ENCODE data around the gene PSTPIP2. TPM values are rescaled to one million over a fixed set of nuclear protein-coding genes. Genes with fewer than 3 reads are reported as not detected.

The PSTPIP2 gene
- polyA plus RNA-seq, 2 of the 4 experiments (the other 2 are of a cell fraction), result 0.10 to 0.19 TPM

GRCh38 chr18:46035696-46036680, 36.1 kb downstream of the PSTPIP2 start (continued):
- TF ChIP-seq PHF8 (IDR thresholded peaks at IDR 0.05; ENCODE audit: borderline replicate concordance, low read depth) (no peak), HES2 (IDR thresholded peaks at IDR 0.05) (no peak), GATA3 (IDR thresholded peaks at IDR 0.05; ENCODE audit: borderline replicate concordance) (no peak), ZFP36 (IDR thresholded peaks at IDR 0.05; ENCODE audit: borderline replicate concordance, partially characterized antibody) (no peak), ATOH8 (CRISPR knock-in tag; IDR thresholded peaks at IDR 0.05; ENCODE audit: low read depth) (no peak), NR3C1 (IDR thresholded peaks at IDR 0.05) (no peak), NPAS2 (CRISPR knock-in tag; IDR thresholded peaks at IDR 0.05; ENCODE audit: borderline replicate concordance) (no peak)

- H3K9me3 ChIP-seq, result no peaks in the 10 kb centered on the region
- TF ChIP-seq POLR2A (IDR thresholded peaks at IDR 0.05; ENCODE audit: low read length), result no peak
- TF ChIP-seq REST (IDR thresholded peaks at IDR 0.05), result no peak
- TF ChIP-seq E2F6 (IDR thresholded peaks at IDR 0.05; ENCODE audit: borderline replicate concordance, low read depth), result no peak
- TF ChIP-seq MYC (IDR thresholded peaks at IDR 0.05; ENCODE audit: borderline replicate concordance, low read length), result no peak
- no peak for TF ChIP-seq FOSL2 (IDR thresholded peaks at IDR 0.05)
- TF ChIP-seq FOSL2 (CRISPR knock-in tag; IDR thresholded peaks at IDR 0.05), result no peak
- no peak overlapping the region for H3K4me3 ChIP-seq
- no peak for FAIRE-seq
- ChIA-PET CTCF (no interaction called here), POLR2A (no interaction called here)
- no peak overlapping the region for H3K4me2 ChIP-seq
- DNase-seq (ENCODE audit: low read depth in 1 of 2, low spot score in 1 of 2), result no peak
- no peaks in the 10 kb centered on the region for H3K4me1 ChIP-seq
- WGBS (ENCODE audit: missing lambda C conversion rate), result 16% methylated on average over 1 of the region's 1 CpG
- H3K27ac ChIP-seq, result no peak overlapping the region
- no peak for ATAC-seq
These were observed 37.8 kb downstream of the PSTPIP2 start for GRCh38 chr18:46034230-46034629.

- Histone ChIP-seq H3K4me3 (no peak overlapping the region), H3K4me2 (no peak overlapping the region), H3K27ac (no peak overlapping the region), H3K4me1 (no peaks in the 10 kb centered on the region), H3K9me3 (no peaks in the 10 kb centered on the region)
- POLR2A ChIA-PET, result no interaction called here
- no peak for ATAC-seq
- CTCF ChIA-PET, result no interaction called here
- DNase-seq (ENCODE audit: low read depth in 1 of 2, low spot score in 1 of 2), result no peak
- TF ChIP-seq HMGXB4 (CRISPR knock-in tag; IDR thresholded peaks at IDR 0.05; ENCODE audit: borderline replicate concordance) (no peak), CHD2 (IDR thresholded peaks at IDR 0.05; ENCODE audit: low read length, partially characterized antibody) (no peak), FOXS1 (CRISPR knock-in tag; IDR thresholded peaks at IDR 0.05) (no peak), NFE2L2 (conservative IDR thresholded peaks at IDR 0.05; ENCODE audit: low read length) (no peak), FOSL2 (IDR thresholded peaks at IDR 0.05) (no peak), FOSL2 (CRISPR knock-in tag; IDR thresholded peaks at IDR 0.05) (no peak), RFX5 (IDR thresholded peaks at IDR 0.05) (no peak), POLR2A (IDR thresholded peaks at IDR 0.05; ENCODE audit: low read length) (no peak), ELK1 (IDR thresholded peaks at IDR 0.05; ENCODE audit: low read depth, low read length) (no peak), KDM5A (IDR thresholded peaks at IDR 0.05) (no peak)
- FAIRE-seq, result no peak
- WGBS (ENCODE audit: missing lambda C conversion rate), result 68% methylated on average over 4 of the region's 4 CpGs
These were observed 40.3 kb downstream of the PSTPIP2 start for GRCh38 chr18:46031741-46032140.
